ENCODE data around the gene FAIM2.

GRCh38 chr12:49828133-49829091, 75.3 kb downstream of the FAIM2 start, which contains the start of gene NCKAP5L:
- TF ChIP-seq CTCF (IDR thresholded peaks at IDR 0.05) = no peak
- no peak for TF ChIP-seq EP300 (IDR thresholded peaks at IDR 0.05)
